SK-N-MC (cell line): ENCODE results near the gene LPCAT3.

Source experiments
- DNase-seq: peaks from one replicate; pipeline ENCODE4 v3.0.0-alpha.2; 2011; ENCODE audit warnings: low read depth, low spot score
- H3K27ac ChIP-seq: fragments of 200-600 bp; sonication (generic); 2 replicates; pipeline ENCODE4 v1.5.1; 2016; ENCODE audit warnings: mixed run types
- H3K36me3 ChIP-seq: fragments of 200-600 bp; sonication (generic); 2 replicates; pipeline ENCODE4 v1.6.1; 2017; ENCODE audit warnings: antibody characterized with exemption, low read length, mixed read lengths; ENCODE audit not compliant: insufficient read depth
- H3K4me3 ChIP-seq: fragments of 200-600 bp; sonication (generic); 2 replicates; pipeline ENCODE4 v1.5.1; 2016
- H3K9ac ChIP-seq: fragments of 200-600 bp; sonication (generic); 2 replicates; pipeline ENCODE4 v1.8.0; 2017; ENCODE audit warnings: mixed run types, mixed read lengths; ENCODE audit not compliant: insufficient read length
- H3K9me3 ChIP-seq: fragments of 200-600 bp; sonication (generic); 2 replicates; pipeline ENCODE4 v1.6.1; 2017; ENCODE audit warnings: low read depth, mild to moderate bottlenecking, antibody characterized with exemption, low read length, moderate library complexity, mixed read lengths
- EZH2 ChIP-seq: fragments of 200-600 bp; sonication (generic); IDR thresholded peaks from one replicate; pipeline ENCODE4 v1.6.1; 2017; ENCODE audit warnings: antibody characterized with exemption
- FOXP2 ChIP-seq: optimal IDR thresholded peaks from 2 replicates; pipeline ENCODE3; 2011; ENCODE audit warnings: mild to moderate bottlenecking, moderate library complexity; ENCODE audit not compliant: insufficient read depth; ENCODE audit errors: extremely low read length, control extremely low read depth
- POLR2AphosphoS5 ChIP-seq: IDR thresholded peaks from 2 replicates; pipeline ENCODE4 v1.6.1; 2012; ENCODE audit warnings: mild to moderate bottlenecking, low read depth, low read length, borderline replicate concordance

The LPCAT3 gene

GRCh38 chr12:6936636-6937480, 81.4 kb downstream of the LPCAT3 start:
- H3K36me3 ChIP-seq: peaks cover 60% of the 10 kb centered on the region
- DNase-seq: no peak
- no peaks in the 10 kb centered on the region for H3K9me3 ChIP-seq
- H3K4me3 ChIP-seq: peak overlapping the region; percentile 85
- no peak; the same call in 1 of the 2 replicates for TF ChIP-seq POLR2AphosphoS5
- TF ChIP-seq EZH2: no peak
- no peak for TF ChIP-seq FOXP2
- H3K27ac ChIP-seq: peak overlapping the region; percentile 92
- peak overlapping the region; percentile 94 for H3K9ac ChIP-seq

- Histone ChIP-seq H3K9me3 (no peaks in the 10 kb centered on the region), H3K27ac (0 out of 2 replicates have a peak overlapping the region, but pooled peaks have one; percentile 92), H3K36me3 (peaks cover 56% of the 10 kb centered on the region), H3K9ac (no peak overlapping the region), H3K4me3 (no peak overlapping the region)
- no peak for DNase-seq
- no peak for TF ChIP-seq POLR2AphosphoS5
- no peak for TF ChIP-seq FOXP2
- no peak for TF ChIP-seq EZH2
Observed at GRCh38 chr12:6936194-6936635, 82.1 kb downstream of the LPCAT3 start.

GRCh38 chr12:6935371-6936193, 82.7 kb downstream of the LPCAT3 start:
- TF ChIP-seq FOXP2 (no peak), EZH2 (no peak), POLR2AphosphoS5 (no peak)
- Histone ChIP-seq H3K9ac (no peak overlapping the region), H3K27ac (peak overlapping the region; percentile 57; the same call in 1 of the 2 replicates), H3K9me3 (no peaks in the 10 kb centered on the region), H3K36me3 (peaks cover 53% of the 10 kb centered on the region), H3K4me3 (no peak overlapping the region)
- no peak for DNase-seq

- no peak overlapping the region for H3K9ac ChIP-seq
- no peak for DNase-seq
Observed at GRCh38 chr12:6934110-6934509, 84.2 kb downstream of the LPCAT3 start.

GRCh38 chr12:6932766-6933165, 85.5 kb downstream of the LPCAT3 start:
- TF ChIP-seq EZH2 (no peak), POLR2AphosphoS5 (no peak), FOXP2 (no peak)

More at GRCh38 chr12:6934110-6934509, 84.2 kb downstream of the LPCAT3 start:
- TF ChIP-seq FOXP2: no peak
- peak overlapping the region; percentile 69 for H3K27ac ChIP-seq
- no peaks in the 10 kb centered on the region for H3K9me3 ChIP-seq
- H3K4me3 ChIP-seq: no peak overlapping the region
- H3K36me3 ChIP-seq: peaks cover 50% of the 10 kb centered on the region

GRCh38 chr12:6929466-6930452, 88.5 kb downstream of the LPCAT3 start:
- TF ChIP-seq EZH2 (no peak), FOXP2 (no peak), POLR2AphosphoS5 (peak; percentile 34; the same call in 1 of the 2 replicates)
- H3K9me3 ChIP-seq: no peaks in the 10 kb centered on the region
- DNase-seq: no peak
- peaks cover 28% of the 10 kb centered on the region for H3K36me3 ChIP-seq
- H3K9ac ChIP-seq: peak overlapping the region; percentile 93
- H3K4me3 ChIP-seq: peak overlapping the region; percentile 94
- H3K27ac ChIP-seq: peak overlapping the region; percentile 27; the same call in 1 of the 2 replicates

More at GRCh38 chr12:6932766-6933165, 85.5 kb downstream of the LPCAT3 start:
- peak overlapping the region; percentile 4 for H3K27ac ChIP-seq
- DNase-seq: no peak
- peaks cover 46% of the 10 kb centered on the region for H3K36me3 ChIP-seq
- H3K9ac ChIP-seq: peak overlapping the region; percentile 17
- H3K4me3 ChIP-seq: no peak overlapping the region
- H3K9me3 ChIP-seq: no peaks in the 10 kb centered on the region

- Histone ChIP-seq H3K27ac (peak overlapping the region; percentile 63; the same call in 1 of the 2 replicates), H3K9ac (peak overlapping the region; percentile 93), H3K4me3 (peak overlapping the region; percentile 94), H3K9me3 (no peaks in the 10 kb centered on the region), H3K36me3 (peaks cover 20% of the 10 kb centered on the region)
- no peak for TF ChIP-seq FOXP2
- TF ChIP-seq EZH2: no peak
- no peak for TF ChIP-seq POLR2AphosphoS5
- DNase-seq: no peak
Observed at GRCh38 chr12:6928703-6929407, 89.4 kb downstream of the LPCAT3 start.
